ENCODE results near the gene GNPNAT1.

DNA sequence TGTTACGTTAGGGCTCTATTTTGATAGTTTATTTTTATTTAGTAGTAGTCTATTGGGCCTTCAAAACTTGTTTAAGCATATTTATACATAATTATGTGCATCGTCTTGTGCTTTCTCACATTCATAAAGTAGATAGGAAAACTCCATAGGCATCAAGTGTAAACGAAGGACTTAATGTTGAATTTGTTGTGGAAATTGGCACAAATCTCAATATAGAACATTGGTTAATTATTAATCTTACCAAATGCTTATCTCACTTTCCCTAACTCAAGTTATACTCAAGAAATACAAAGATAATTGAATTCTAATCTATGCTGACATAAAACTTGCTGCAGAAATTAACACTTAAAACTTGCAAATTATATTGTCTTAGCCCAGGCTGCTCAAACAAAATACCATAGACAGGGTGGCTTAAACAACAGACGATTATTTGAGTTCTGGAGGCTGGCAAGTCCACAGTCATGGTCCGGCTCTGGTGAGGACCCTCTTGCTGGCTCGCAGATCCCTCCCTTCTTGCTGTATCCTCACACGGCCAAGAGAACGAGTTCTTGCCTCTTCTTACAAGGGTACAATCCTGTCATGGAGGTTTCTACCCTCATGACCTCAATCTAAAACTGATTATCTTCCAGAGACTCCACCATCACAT lies 42.6 kb downstream of the GNPNAT1 start:
- TF ChIP-seq EZH2phosphoT487 (IDR thresholded peaks at IDR 0.05; ENCODE audit: borderline replicate concordance) (no peak), SP1 (IDR thresholded peaks at IDR 0.05; ENCODE audit: low read depth) (no peak), JUND (IDR thresholded peaks at IDR 0.05) (no peak)
- TF ChIP-seq, protein P1, sequence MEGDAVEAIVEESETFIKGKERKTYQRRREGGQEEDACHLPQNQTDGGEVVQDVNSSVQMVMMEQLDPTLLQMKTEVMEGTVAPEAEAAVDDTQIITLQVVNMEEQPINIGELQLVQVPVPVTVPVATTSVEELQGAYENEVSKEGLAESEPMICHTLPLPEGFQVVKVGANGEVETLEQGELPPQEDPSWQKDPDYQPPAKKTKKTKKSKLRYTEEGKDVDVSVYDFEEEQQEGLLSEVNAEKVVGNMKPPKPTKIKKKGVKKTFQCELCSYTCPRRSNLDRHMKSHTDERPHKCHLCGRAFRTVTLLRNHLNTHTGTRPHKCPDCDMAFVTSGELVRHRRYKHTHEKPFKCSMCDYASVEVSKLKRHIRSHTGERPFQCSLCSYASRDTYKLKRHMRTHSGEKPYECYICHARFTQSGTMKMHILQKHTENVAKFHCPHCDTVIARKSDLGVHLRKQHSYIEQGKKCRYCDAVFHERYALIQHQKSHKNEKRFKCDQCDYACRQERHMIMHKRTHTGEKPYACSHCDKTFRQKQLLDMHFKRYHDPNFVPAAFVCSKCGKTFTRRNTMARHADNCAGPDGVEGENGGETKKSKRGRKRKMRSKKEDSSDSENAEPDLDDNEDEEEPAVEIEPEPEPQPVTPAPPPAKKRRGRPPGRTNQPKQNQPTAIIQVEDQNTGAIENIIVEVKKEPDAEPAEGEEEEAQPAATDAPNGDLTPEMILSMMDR (IDR thresholded peaks at IDR 0.05 in 2 of 3, conservative IDR thresholded peaks at IDR 0.05 in 1 of 3; ENCODE audit: borderline replicate concordance in 1 of 3, insufficient read depth in 1 of 3, low read depth in 2 of 3, low read length in 2 of 3), result no peak
- TF ChIP-seq, protein P2, sequence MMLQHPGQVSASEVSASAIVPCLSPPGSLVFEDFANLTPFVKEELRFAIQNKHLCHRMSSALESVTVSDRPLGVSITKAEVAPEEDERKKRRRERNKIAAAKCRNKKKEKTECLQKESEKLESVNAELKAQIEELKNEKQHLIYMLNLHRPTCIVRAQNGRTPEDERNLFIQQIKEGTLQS (IDR thresholded peaks at IDR 0.05), result no peak

All from HCT116 (cell line).